Gastroesophageal sphincter (tissue), 3 donors: ENCODE measurements around the gene DCUN1D4.
"Not testable (repeated sequence)": the region's sequence is repeated elsewhere in the genome, so short reads cannot be mapped to it uniquely, and the experiment has no call there.

ENCODE experiments used
- CTCF ChIP-seq, 4 experiments: fragments of 200-600 bp in 2 of 4; fragments of 450-650 bp in 2 of 4; sonication (generic) in 1 of 4; IDR thresholded peaks; one replicate each; pipeline ENCODE4 v1.5.1; 2017 to 2019; ENCODE audit warnings: antibody characterized with exemption in 4 of 4, mild to moderate bottlenecking in 2 of 4, moderate library complexity in 2 of 4
- POLR2A ChIP-seq, 2 donors: fragments of 450-650 bp; IDR thresholded peaks; one replicate each; pipeline ENCODE4 v1.6.1; 2017; ENCODE audit warnings: antibody characterized with exemption in 2 of 2, mild to moderate bottlenecking in 2 of 2, moderate library complexity in 1 of 2

- not testable (repeated sequence) for TF ChIP-seq CTCF, POLR2A (IDR thresholded peaks at IDR 0.05)
Measured at GRCh38 chr4:51940460-51940859, 97.5 kb downstream of the DCUN1D4 start.
